NB4 (cell line): ENCODE results near the gene ST8SIA5.

Source experiments
- MYC ChIP-seq: IDR thresholded peaks from 2 replicates; pipeline ENCODE4 v1.6.1; 2011; ENCODE audit warnings: low read depth, low read length
- POLR2A ChIP-seq: IDR thresholded peaks from 2 replicates; pipeline ENCODE4 v1.6.1; 2011; ENCODE audit warnings: mild to moderate bottlenecking; ENCODE audit not compliant: insufficient read length; ENCODE audit errors: extremely low read depth

DNA sequence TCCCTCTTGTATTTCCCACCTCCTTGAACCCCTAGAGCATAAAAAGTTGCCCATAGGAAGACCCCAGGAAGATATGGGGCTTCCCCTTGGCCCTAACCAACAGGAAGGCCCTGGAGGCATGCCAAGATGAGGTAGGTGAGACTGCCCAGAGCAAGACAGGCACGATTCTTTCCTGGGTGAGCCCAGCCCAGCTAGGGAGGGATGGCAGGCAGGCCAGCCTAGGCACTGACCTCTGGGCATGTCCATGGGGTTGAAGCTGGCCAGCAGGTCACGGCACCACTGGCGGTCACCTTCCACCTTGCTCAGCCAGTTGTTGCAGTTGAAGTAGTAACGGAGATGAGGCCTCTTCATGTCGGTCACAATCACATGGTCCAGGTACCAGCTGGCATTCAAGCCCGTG is 117.5 kb downstream of the ST8SIA5 start:
- TF ChIP-seq POLR2A: no peak
- no peak for TF ChIP-seq MYC
